ENCODE results near the gene CAST.

Gene CAST

DNA sequence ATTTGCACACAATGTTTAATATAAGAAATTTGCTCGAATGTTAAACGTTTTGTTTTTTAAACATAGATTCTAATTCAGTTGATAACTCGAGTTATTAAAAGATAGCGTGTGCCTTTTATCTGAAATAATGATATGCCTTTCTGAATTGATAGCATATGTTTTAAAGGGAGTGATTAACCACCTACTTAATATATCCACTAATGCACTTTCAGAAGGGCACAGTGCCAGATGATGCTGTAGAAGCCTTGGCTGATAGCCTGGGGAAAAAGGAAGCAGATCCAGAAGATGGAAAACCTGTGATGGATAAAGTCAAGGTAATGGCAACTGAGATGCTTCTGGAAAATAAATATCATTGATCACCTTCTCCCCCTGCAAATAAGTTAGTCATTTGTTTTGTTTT, 91.7 kb downstream of the CAST start:
- no peaks in the 10 kb centered on the region for H4K20me1 ChIP-seq (ENCODE audit: control insufficient read depth, insufficient read depth, low read depth, low read length)
- no peaks in the 10 kb centered on the region for H3K79me2 ChIP-seq (ENCODE audit: control insufficient read depth, low read length)
- TF ChIP-seq CTCF (IDR thresholded peaks at IDR 0.05; ENCODE audit: low read depth, low read length, poor library complexity, severe bottlenecking): no peak
- TF ChIP-seq EZH2phosphoT487 (IDR thresholded peaks at IDR 0.05; ENCODE audit: borderline replicate concordance, low read length): no peak
- no peak overlapping the region for H3K4me2 ChIP-seq (ENCODE audit: low read length)
- no peaks in the 10 kb centered on the region; the same call in 1 of the 2 replicates for H3F3A ChIP-seq (ENCODE audit: control insufficient read depth, insufficient read depth)
- H3K4me1 ChIP-seq (ENCODE audit: control insufficient read depth, low read length): no peaks in the 10 kb centered on the region
- no peaks in the 10 kb centered on the region for H3K9me3 ChIP-seq (ENCODE audit: control insufficient read depth, insufficient read depth, low read length)
- H3K9me2 ChIP-seq (replicated peaks; ENCODE audit: control insufficient read depth, low read length): no peaks in the 10 kb centered on the region
- no peak overlapping the region for H3K27ac ChIP-seq (ENCODE audit: low read depth, low read length)
- H3K36me3 ChIP-seq (ENCODE audit: control insufficient read depth, low read length): peaks cover 27% of the 10 kb centered on the region
- no peaks in the 10 kb centered on the region for H3K27me3 ChIP-seq (ENCODE audit: control insufficient read depth, low read length)
- no peak overlapping the region for H3K4me3 ChIP-seq (ENCODE audit: low read length)

DNA sequence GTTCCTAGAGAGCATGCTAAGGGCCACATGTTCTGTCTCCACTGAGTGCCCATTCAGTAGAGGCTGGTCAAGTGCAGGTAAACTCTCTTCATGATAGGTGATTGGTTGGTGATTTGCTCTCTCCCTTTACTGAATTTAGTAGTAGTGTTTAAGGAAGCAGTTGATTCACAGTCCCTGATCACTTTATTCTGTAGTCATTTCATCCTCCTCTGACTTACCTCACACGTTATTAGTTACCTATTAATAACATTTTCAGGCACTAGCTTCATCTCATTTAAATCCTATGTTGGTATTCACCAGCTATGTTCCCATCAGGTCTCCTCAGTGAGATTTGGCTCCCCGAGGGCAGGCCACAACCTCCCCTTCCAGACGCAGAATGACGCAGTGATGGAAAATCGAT, 93.7 kb downstream of the CAST start:
- Histone ChIP-seq H4K20me1 (ENCODE audit: control insufficient read depth, insufficient read depth, low read depth, low read length) (no peaks in the 10 kb centered on the region), H3K9me2 (replicated peaks; ENCODE audit: control insufficient read depth, low read length) (no peaks in the 10 kb centered on the region), H3K4me1 (ENCODE audit: control insufficient read depth, low read length) (no peaks in the 10 kb centered on the region), H3K27ac (ENCODE audit: low read depth, low read length) (no peak overlapping the region), H3K27me3 (ENCODE audit: control insufficient read depth, low read length) (no peaks in the 10 kb centered on the region), H3K79me2 (ENCODE audit: control insufficient read depth, low read length) (no peaks in the 10 kb centered on the region), H3K36me3 (ENCODE audit: control insufficient read depth, low read length) (peaks cover 27% of the 10 kb centered on the region), H3F3A (ENCODE audit: control insufficient read depth, insufficient read depth) (peaks cover 5% of the 10 kb centered on the region), H3K4me2 (ENCODE audit: low read length) (no peak overlapping the region), H3K9me3 (ENCODE audit: control insufficient read depth, insufficient read depth, low read length) (no peaks in the 10 kb centered on the region), H3K4me3 (ENCODE audit: low read length) (no peak overlapping the region)
- no peak for TF ChIP-seq EZH2phosphoT487 (IDR thresholded peaks at IDR 0.05; ENCODE audit: borderline replicate concordance, low read length)
- TF ChIP-seq CTCF (IDR thresholded peaks at IDR 0.05; ENCODE audit: low read depth, low read length, poor library complexity, severe bottlenecking): no peak

DNA sequence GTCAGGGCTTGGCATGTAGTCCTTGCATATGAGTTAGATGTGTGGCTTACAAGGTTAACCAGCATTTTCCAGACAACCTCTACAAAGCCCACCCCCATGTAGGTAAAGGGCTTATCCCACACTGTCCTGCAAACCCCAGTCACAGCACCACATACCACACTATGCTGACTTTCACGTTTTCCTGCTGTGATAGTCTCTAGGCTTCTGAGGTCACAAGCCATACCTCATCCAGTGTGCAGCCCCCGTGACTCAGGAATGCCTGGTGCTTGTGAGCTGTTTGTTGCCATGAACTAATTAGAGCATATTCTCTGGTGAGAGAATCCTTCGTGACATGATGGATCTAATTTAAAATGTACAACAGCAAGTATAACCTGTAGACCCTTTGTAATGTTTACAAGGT, 94.8 kb downstream of the CAST start:
- TF ChIP-seq CTCF (IDR thresholded peaks at IDR 0.05; ENCODE audit: low read depth, low read length, poor library complexity, severe bottlenecking) (no peak), EZH2phosphoT487 (IDR thresholded peaks at IDR 0.05; ENCODE audit: borderline replicate concordance, low read length) (no peak)
- no peak overlapping the region for H3K4me2 ChIP-seq (ENCODE audit: low read length)
- H3K36me3 ChIP-seq (ENCODE audit: control insufficient read depth, low read length): peaks cover 24% of the 10 kb centered on the region
- no peaks in the 10 kb centered on the region for H3K9me3 ChIP-seq (ENCODE audit: control insufficient read depth, insufficient read depth, low read length)
- H4K20me1 ChIP-seq (ENCODE audit: control insufficient read depth, insufficient read depth, low read depth, low read length): no peaks in the 10 kb centered on the region
- H3F3A ChIP-seq (ENCODE audit: control insufficient read depth, insufficient read depth): peaks cover 9% of the 10 kb centered on the region
- H3K27ac ChIP-seq (ENCODE audit: low read depth, low read length): no peak overlapping the region
- no peaks in the 10 kb centered on the region for H3K27me3 ChIP-seq (ENCODE audit: control insufficient read depth, low read length)
- H3K4me3 ChIP-seq (ENCODE audit: low read length): no peak overlapping the region
- H3K9me2 ChIP-seq (replicated peaks; ENCODE audit: control insufficient read depth, low read length): no peaks in the 10 kb centered on the region
- no peaks in the 10 kb centered on the region for H3K79me2 ChIP-seq (ENCODE audit: control insufficient read depth, low read length)
- H3K4me1 ChIP-seq (ENCODE audit: control insufficient read depth, low read length): no peaks in the 10 kb centered on the region

DNA sequence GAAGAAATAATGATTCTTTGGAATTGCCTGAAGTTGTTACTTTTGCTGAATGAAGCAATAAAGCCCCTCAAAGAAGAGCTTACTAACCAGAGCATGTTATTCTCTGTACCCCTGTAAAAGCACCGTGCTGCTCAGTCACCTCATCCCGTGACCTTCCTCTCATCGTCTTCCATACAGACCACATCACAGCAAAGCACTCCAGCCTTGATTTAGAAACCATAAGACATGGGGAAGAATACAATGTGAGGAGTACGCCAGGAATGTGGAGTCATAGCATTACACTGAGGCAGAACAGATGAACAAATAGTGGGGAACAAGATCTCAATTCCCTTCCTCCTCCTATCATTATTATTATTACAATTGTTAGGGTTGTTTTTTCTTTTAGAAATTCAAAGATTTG, 96.4 kb downstream of the CAST start:
- Histone ChIP-seq H3K27me3 (ENCODE audit: control insufficient read depth, low read length) (no peaks in the 10 kb centered on the region), H3K27ac (ENCODE audit: low read depth, low read length) (no peak overlapping the region), H3K4me2 (ENCODE audit: low read length) (no peak overlapping the region), H3K9me3 (ENCODE audit: control insufficient read depth, insufficient read depth, low read length) (no peaks in the 10 kb centered on the region), H3F3A (ENCODE audit: control insufficient read depth, insufficient read depth) (peaks cover 9% of the 10 kb centered on the region), H3K4me3 (ENCODE audit: low read length) (no peak overlapping the region), H4K20me1 (ENCODE audit: control insufficient read depth, insufficient read depth, low read depth, low read length) (no peaks in the 10 kb centered on the region), H3K36me3 (ENCODE audit: control insufficient read depth, low read length) (peaks cover 23% of the 10 kb centered on the region), H3K9me2 (replicated peaks; ENCODE audit: control insufficient read depth, low read length) (no peaks in the 10 kb centered on the region), H3K4me1 (ENCODE audit: control insufficient read depth, low read length) (no peaks in the 10 kb centered on the region), H3K79me2 (ENCODE audit: control insufficient read depth, low read length) (no peaks in the 10 kb centered on the region)
- TF ChIP-seq EZH2phosphoT487 (IDR thresholded peaks at IDR 0.05; ENCODE audit: borderline replicate concordance, low read length): no peak
- TF ChIP-seq CTCF (IDR thresholded peaks at IDR 0.05; ENCODE audit: low read depth, low read length, poor library complexity, severe bottlenecking): no peak
